Measurements from ENCODE around the gene TBC1D21. TPM values are rescaled to one million over a fixed set of nuclear protein-coding genes. Genes with fewer than 3 reads are reported as not detected.

The TBC1D21 gene
- total RNA-seq, 1 donor from 2014 or later, result not detected

DNA sequence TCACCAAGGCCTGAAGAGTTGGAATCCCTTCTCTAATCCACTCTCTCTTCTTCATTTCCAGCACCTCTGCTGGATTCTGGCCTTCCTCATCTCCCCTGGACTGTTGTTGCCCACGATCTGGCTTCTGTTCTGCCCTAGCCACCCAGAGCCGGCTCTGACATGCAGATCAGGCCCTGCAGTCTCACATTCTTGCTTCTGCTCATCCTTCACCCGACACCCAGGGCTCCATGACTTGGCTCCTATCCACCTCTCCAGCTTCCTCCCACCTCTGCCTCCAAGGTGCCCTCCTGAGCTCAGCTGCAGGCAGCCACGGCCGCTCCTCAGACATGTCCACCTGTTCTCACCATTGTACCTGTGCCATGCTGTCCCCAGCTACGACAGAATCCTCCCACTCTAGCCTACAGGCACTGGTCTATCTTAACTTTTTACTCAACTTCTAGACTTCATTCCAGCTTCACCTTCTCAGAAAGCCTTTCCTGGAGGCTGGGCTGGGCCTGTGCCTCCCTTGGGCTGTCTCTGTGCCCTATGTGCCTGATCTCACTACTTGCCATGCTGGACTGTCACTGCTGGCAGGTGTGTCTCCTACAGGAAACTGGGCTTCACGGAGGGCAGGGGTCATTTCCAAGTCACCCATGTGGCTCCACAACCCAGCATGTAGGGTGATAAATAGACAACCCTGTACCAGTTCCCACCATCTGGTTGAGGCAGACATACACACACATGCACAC, 16.0 kb upstream of the TBC1D21 start:
- TF ChIP-seq, protein P1, sequence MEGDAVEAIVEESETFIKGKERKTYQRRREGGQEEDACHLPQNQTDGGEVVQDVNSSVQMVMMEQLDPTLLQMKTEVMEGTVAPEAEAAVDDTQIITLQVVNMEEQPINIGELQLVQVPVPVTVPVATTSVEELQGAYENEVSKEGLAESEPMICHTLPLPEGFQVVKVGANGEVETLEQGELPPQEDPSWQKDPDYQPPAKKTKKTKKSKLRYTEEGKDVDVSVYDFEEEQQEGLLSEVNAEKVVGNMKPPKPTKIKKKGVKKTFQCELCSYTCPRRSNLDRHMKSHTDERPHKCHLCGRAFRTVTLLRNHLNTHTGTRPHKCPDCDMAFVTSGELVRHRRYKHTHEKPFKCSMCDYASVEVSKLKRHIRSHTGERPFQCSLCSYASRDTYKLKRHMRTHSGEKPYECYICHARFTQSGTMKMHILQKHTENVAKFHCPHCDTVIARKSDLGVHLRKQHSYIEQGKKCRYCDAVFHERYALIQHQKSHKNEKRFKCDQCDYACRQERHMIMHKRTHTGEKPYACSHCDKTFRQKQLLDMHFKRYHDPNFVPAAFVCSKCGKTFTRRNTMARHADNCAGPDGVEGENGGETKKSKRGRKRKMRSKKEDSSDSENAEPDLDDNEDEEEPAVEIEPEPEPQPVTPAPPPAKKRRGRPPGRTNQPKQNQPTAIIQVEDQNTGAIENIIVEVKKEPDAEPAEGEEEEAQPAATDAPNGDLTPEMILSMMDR (IDR thresholded peaks at IDR 0.05; ENCODE audit: unreplicated experiment), result no peak

DNA sequence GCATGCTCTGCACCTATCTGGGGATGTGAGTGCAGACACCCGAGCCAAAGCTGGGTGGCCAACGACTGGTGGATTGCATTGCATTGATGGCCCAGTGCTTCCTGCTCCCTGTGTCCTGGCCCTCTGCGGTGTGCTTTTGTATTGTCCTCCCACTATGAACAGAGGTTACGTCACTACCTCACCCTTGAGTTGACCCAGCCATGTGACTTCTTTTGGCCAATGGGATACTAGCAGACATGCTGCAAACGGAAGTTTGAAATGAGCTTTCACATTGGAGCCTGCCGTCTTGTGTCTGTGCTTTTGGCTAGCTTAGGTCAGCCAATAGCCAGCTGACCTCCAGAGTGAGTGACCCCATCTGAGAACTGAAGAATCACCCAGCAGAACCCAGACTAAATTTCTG, 15.3 kb upstream of the TBC1D21 start:
- no peak overlapping the region for H3K4me3 Mint-ChIP-seq (ENCODE audit: unreplicated experiment)
- no peaks in the 10 kb centered on the region for H3K9me3 Mint-ChIP-seq (ENCODE audit: unreplicated experiment)
- no peaks in the 10 kb centered on the region for H3K36me3 Mint-ChIP-seq (ENCODE audit: low read depth, unreplicated experiment)
- H3K27ac Mint-ChIP-seq (ENCODE audit: unreplicated experiment), result no peak overlapping the region
- DNase-seq (ENCODE audit: low spot score), result no peak
- peaks cover 11% of the 10 kb centered on the region for H3K4me1 Mint-ChIP-seq (ENCODE audit: unreplicated experiment)
- TF ChIP-seq, protein P1 (IDR thresholded peaks at IDR 0.05; ENCODE audit: unreplicated experiment), result no peak
- peaks cover 4% of the 10 kb centered on the region for H3K27me3 Mint-ChIP-seq (ENCODE audit: unreplicated experiment)

More for the DNA sequence above, 16.0 kb upstream of the TBC1D21 start:
- DNase-seq (ENCODE audit: low spot score), result no peak
- Mint-ChIP-seq H3K4me1 (ENCODE audit: unreplicated experiment) (peaks cover 7% of the 10 kb centered on the region), H3K27ac (ENCODE audit: unreplicated experiment) (no peak overlapping the region), H3K27me3 (ENCODE audit: unreplicated experiment) (peaks cover 7% of the 10 kb centered on the region), H3K4me3 (ENCODE audit: unreplicated experiment) (no peak overlapping the region), H3K9me3 (ENCODE audit: unreplicated experiment) (no peaks in the 10 kb centered on the region), H3K36me3 (ENCODE audit: low read depth, unreplicated experiment) (no peaks in the 10 kb centered on the region)

DNA sequence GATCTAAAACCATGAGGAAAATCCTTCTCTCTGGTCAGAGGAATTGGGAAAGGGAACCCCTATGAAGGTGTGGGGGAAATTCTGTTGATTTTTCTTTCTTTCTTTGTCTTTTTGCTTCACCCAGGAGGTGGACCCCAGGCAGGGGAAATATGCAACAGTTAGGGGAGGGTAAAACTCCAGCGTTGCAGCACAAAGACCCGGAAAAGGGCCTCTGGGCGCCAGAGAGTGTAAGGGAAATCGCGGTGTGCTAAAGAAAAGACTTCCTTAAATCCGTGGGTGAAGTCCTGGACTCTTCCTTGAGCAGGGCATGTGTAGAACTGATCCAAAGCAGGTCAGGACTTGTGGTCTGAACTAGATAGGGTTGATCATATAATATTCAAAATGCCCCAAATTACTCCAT, 11.1 kb upstream of the TBC1D21 start:
- TF ChIP-seq, protein P1 (IDR thresholded peaks at IDR 0.05; ENCODE audit: unreplicated experiment), result no peak
- DNase-seq (ENCODE audit: low spot score), result no peak
- peaks cover 4% of the 10 kb centered on the region for H3K27me3 Mint-ChIP-seq (ENCODE audit: unreplicated experiment)
- no peak overlapping the region for H3K27ac Mint-ChIP-seq (ENCODE audit: unreplicated experiment)
- no peak overlapping the region for H3K4me3 Mint-ChIP-seq (ENCODE audit: unreplicated experiment)
- no peaks in the 10 kb centered on the region for H3K36me3 Mint-ChIP-seq (ENCODE audit: low read depth, unreplicated experiment)
- no peaks in the 10 kb centered on the region for H3K9me3 Mint-ChIP-seq (ENCODE audit: unreplicated experiment)
- H3K4me1 Mint-ChIP-seq (ENCODE audit: unreplicated experiment), result peaks cover 21% of the 10 kb centered on the region

DNA sequence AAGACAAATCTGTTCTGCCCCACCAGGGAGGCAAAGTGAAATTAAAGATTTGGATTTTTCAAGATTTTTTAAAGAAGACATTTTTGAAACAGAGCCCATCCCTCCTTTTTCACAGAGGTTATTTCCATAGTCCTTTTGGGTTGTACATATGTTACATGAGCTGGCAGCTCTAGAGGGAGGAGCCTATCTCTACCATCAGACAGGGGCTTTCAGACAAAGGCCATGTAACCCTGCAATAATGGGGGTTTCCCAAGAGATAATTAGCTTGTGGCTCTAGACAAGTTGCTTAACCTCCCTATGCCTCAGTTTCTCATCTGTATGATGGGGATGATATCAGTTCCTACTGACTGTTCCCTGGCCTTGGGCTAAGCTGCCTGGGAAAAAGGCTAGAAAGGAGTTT, 8.0 kb upstream of the TBC1D21 start:
- TF ChIP-seq, protein P1 (IDR thresholded peaks at IDR 0.05; ENCODE audit: unreplicated experiment), result no peak
- DNase-seq (ENCODE audit: low spot score), result no peak
- no peak overlapping the region for H3K4me3 Mint-ChIP-seq (ENCODE audit: unreplicated experiment)

DNA sequence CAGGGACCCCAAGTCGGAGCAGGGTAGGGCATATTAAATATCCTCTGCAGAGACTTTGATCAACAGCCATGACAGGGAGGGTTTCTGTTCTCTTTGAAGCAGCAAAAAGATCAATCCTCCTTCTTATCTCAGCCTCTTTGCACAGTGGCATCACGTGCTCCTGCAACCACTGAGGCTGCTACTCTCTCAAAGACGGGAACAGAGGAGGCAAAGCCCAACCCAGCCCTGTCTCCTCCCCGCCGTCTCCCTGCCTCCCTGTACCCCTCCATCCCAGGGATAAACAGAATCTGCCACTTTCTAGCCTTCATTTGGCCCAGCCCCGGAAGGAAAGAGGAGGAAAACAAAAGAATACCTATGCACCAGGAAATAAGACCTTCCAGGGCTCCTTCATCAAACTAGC, 7.5 kb upstream of the TBC1D21 start:
- H3K27me3 Mint-ChIP-seq (ENCODE audit: unreplicated experiment), result no peaks in the 10 kb centered on the region
- no peak overlapping the region for H3K4me3 Mint-ChIP-seq (ENCODE audit: unreplicated experiment)
- TF ChIP-seq, protein P1 (IDR thresholded peaks at IDR 0.05; ENCODE audit: unreplicated experiment), result no peak
- no peak for DNase-seq (ENCODE audit: low spot score)
- H3K27ac Mint-ChIP-seq (ENCODE audit: unreplicated experiment), result no peak overlapping the region
- no peaks in the 10 kb centered on the region for H3K9me3 Mint-ChIP-seq (ENCODE audit: unreplicated experiment)
- no peaks in the 10 kb centered on the region for H3K36me3 Mint-ChIP-seq (ENCODE audit: low read depth, unreplicated experiment)
- peaks cover 21% of the 10 kb centered on the region for H3K4me1 Mint-ChIP-seq (ENCODE audit: unreplicated experiment)

More for the DNA sequence above, 8.0 kb upstream of the TBC1D21 start:
- Mint-ChIP-seq H3K9me3 (ENCODE audit: unreplicated experiment) (no peaks in the 10 kb centered on the region), H3K4me1 (ENCODE audit: unreplicated experiment) (peaks cover 21% of the 10 kb centered on the region), H3K36me3 (ENCODE audit: low read depth, unreplicated experiment) (no peaks in the 10 kb centered on the region), H3K27ac (ENCODE audit: unreplicated experiment) (no peak overlapping the region), H3K27me3 (ENCODE audit: unreplicated experiment) (no peaks in the 10 kb centered on the region)

All from endothelial cell (in vitro differentiated cells).